Neural progenitor cell (in vitro differentiated cells): ENCODE data around the gene MOG.

ENCODE experiments used
- CTCF ChIP-seq: fragments of 200-600 bp; sonication (generic); IDR thresholded peaks from 2 replicates; pipeline ENCODE4 v1.5.1; 2017; ENCODE audit warnings: antibody characterized with exemption, mild to moderate bottlenecking
- EZH2 ChIP-seq: fragments of 200-600 bp; sonication (generic); IDR thresholded peaks from 2 replicates; pipeline ENCODE4 v1.6.1; 2017; ENCODE audit warnings: antibody characterized with exemption, mild to moderate bottlenecking, moderate library complexity
- EZH2phosphoT487 ChIP-seq: fragments of 200-600 bp; sonication (generic); IDR thresholded peaks from 2 replicates; pipeline ENCODE4 v1.6.1; 2017; ENCODE audit warnings: antibody characterized with exemption

- TF ChIP-seq CTCF, result no peak
- TF ChIP-seq EZH2phosphoT487, result no peak
- TF ChIP-seq EZH2, result no peak
Measured at GRCh38 chr6:29641430-29642148, 15.3 kb upstream of the MOG start.
